ENCODE data around the gene ANK2.

ANK2 gene

DNA sequence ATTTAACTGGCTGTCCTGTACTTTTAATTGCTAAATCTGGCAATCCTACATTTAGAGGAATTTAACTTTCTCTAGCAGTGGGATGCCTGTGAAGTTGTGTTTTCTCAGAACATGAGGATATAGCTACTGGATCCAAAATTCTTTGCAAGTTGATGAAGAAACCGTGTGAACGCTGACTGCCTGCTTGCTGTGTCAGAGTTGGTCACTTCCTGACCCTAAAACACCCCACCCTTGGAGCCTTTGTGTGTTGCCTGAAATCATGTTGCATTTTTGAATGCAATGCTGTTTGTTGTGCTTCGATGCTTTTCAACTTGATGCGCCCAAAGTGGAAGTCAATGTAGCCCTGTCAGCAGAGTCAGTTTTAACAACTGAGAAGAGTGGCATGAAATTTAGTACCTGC is 211.2 kb downstream of the ANK2 start:
- Histone ChIP-seq H3K9me3 (ENCODE audit: control insufficient read depth in 1 of 2, low read length in 2 of 2) (no peaks in the 10 kb centered on the region), H3K4me1 (ENCODE audit: control insufficient read depth in 1 of 2, insufficient read depth in 2 of 2, low read length in 2 of 2) (no peaks in the 10 kb centered on the region), H3K4me3 (ENCODE audit: low read depth in 1 of 2, low read length in 2 of 2) (no peak overlapping the region), H3K9ac (ENCODE audit: low read depth in 1 of 2, low read length in 2 of 2) (no peak overlapping the region), H3K36me3 (ENCODE audit: control insufficient read depth in 1 of 2, insufficient read depth in 2 of 2, low read length in 2 of 2) (no peaks in the 10 kb centered on the region), H3K27ac (ENCODE audit: low read depth, low read length) (no peak overlapping the region), H3K27me3 (ENCODE audit: control insufficient read depth in 1 of 2, insufficient read depth in 2 of 2, low read length in 2 of 2) (no peaks in the 10 kb centered on the region)

- H3K4me1 ChIP-seq (ENCODE audit: control insufficient read depth in 1 of 2, insufficient read depth in 2 of 2, low read length in 2 of 2): no peaks in the 10 kb centered on the region
Observed at GRCh38 chr4:113263274-113263673, 213.8 kb downstream of the ANK2 start.

DNA sequence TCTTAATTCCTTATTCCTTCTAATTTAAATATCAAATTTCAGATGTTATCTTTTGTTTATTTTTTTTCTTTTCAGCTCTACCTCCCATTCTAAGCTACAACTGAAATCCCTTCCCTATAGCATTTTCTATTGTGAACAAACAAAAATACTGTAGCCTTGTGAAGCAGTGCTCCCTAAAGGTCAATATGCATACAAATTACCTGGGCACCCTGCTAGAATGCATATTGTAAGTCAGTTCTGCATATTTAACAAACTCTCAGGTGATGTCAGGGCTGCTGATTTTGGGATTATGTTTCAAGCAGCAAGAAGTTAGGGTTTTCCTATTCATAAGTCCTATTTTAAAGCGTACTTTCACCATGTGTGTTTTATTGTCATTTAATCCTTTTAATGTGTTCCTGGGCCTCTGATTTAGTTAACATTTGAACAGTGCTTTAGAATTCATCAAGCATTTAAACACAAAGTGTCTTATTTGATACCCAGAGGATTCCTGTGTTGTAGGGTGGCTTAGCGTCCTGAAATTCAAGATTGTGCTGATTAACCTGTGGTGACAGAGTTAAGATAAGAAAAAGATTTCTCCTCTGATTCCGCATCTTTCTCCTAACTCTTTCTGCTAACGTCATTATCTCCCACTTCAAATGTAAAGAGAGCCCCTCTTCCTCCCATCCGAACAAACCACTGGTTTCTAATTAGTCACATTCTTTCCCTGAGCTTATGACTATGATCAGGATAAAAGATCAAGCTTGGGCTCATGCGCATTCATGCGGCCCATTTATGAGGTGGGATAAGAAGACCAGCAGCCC is 221.3 kb downstream of the ANK2 start:
- no peak overlapping the region for H3K4me3 ChIP-seq (ENCODE audit: low read depth in 1 of 2, low read length in 2 of 2)
- no peak overlapping the region for H3K9ac ChIP-seq (ENCODE audit: low read depth in 1 of 2, low read length in 2 of 2)
- no peaks in the 10 kb centered on the region for H3K27me3 ChIP-seq (ENCODE audit: control insufficient read depth in 1 of 2, insufficient read depth in 2 of 2, low read length in 2 of 2)
- H3K4me1 ChIP-seq (ENCODE audit: control insufficient read depth in 1 of 2, insufficient read depth in 2 of 2, low read length in 2 of 2): no peaks in the 10 kb centered on the region
- H3K36me3 ChIP-seq (ENCODE audit: control insufficient read depth in 1 of 2, insufficient read depth in 2 of 2, low read length in 2 of 2): no peaks in the 10 kb centered on the region
- no peaks in the 10 kb centered on the region for H3K9me3 ChIP-seq (ENCODE audit: control insufficient read depth in 1 of 2, low read length in 2 of 2)
- H3K27ac ChIP-seq (ENCODE audit: low read depth, low read length): no peak overlapping the region

More at GRCh38 chr4:113263274-113263673, 213.8 kb downstream of the ANK2 start:
- Histone ChIP-seq H3K27ac (ENCODE audit: low read depth, low read length) (no peak overlapping the region), H3K36me3 (ENCODE audit: control insufficient read depth in 1 of 2, insufficient read depth in 2 of 2, low read length in 2 of 2) (no peaks in the 10 kb centered on the region), H3K4me3 (ENCODE audit: low read depth in 1 of 2, low read length in 2 of 2) (no peak overlapping the region), H3K9ac (ENCODE audit: low read depth in 1 of 2, low read length in 2 of 2) (no peak overlapping the region), H3K9me3 (ENCODE audit: control insufficient read depth in 1 of 2, low read length in 2 of 2) (no peaks in the 10 kb centered on the region), H3K27me3 (ENCODE audit: control insufficient read depth in 1 of 2, insufficient read depth in 2 of 2, low read length in 2 of 2) (no peaks in the 10 kb centered on the region)

- Histone ChIP-seq H3K9me3 (ENCODE audit: control insufficient read depth in 1 of 2, low read length in 2 of 2) (no peaks in the 10 kb centered on the region), H3K27me3 (ENCODE audit: control insufficient read depth in 1 of 2, insufficient read depth in 2 of 2, low read length in 2 of 2) (no peaks in the 10 kb centered on the region), H3K4me1 (ENCODE audit: control insufficient read depth in 1 of 2, insufficient read depth in 2 of 2, low read length in 2 of 2) (no peaks in the 10 kb centered on the region), H3K36me3 (ENCODE audit: control insufficient read depth in 1 of 2, insufficient read depth in 2 of 2, low read length in 2 of 2) (no peaks in the 10 kb centered on the region), H3K4me3 (ENCODE audit: low read depth in 1 of 2, low read length in 2 of 2) (no peak overlapping the region), H3K27ac (ENCODE audit: low read depth, low read length) (no peak overlapping the region), H3K9ac (ENCODE audit: low read depth in 1 of 2, low read length in 2 of 2) (no peak overlapping the region)
Observed at GRCh38 chr4:113272523-113272922, 223.1 kb downstream of the ANK2 start.

DNA sequence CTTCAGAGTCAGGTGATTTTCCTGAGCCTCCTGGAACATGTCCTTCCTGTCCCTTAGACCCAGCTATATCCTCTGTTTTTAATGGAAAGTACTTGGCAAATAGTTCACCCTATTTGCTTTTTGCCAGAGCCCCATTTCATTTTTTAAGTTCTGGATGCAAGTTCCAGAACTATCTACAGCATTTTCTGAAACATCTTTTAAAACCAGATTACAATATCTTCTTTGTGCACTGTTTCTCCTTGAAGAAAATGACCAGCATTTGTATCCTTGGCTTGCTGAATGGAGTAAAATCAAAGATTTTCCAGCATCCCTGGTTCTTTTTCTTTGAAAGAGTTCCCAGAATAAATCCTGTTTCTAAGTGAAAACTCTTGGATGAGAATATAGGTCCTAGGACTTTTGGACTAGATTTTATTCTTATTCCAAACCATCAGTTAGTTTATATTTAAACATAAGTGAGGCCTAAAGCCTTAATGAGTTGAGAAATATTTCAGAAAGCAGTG is 224.3 kb downstream of the ANK2 start:
- Histone ChIP-seq H3K4me1 (ENCODE audit: control insufficient read depth in 1 of 2, insufficient read depth in 2 of 2, low read length in 2 of 2) (no peaks in the 10 kb centered on the region), H3K27me3 (ENCODE audit: control insufficient read depth in 1 of 2, insufficient read depth in 2 of 2, low read length in 2 of 2) (no peaks in the 10 kb centered on the region), H3K9ac (ENCODE audit: low read depth in 1 of 2, low read length in 2 of 2) (no peak overlapping the region), H3K9me3 (ENCODE audit: control insufficient read depth in 1 of 2, low read length in 2 of 2) (no peaks in the 10 kb centered on the region), H3K27ac (ENCODE audit: low read depth, low read length) (no peak overlapping the region), H3K4me3 (ENCODE audit: low read depth in 1 of 2, low read length in 2 of 2) (no peak overlapping the region), H3K36me3 (ENCODE audit: control insufficient read depth in 1 of 2, insufficient read depth in 2 of 2, low read length in 2 of 2) (no peaks in the 10 kb centered on the region)

DNA sequence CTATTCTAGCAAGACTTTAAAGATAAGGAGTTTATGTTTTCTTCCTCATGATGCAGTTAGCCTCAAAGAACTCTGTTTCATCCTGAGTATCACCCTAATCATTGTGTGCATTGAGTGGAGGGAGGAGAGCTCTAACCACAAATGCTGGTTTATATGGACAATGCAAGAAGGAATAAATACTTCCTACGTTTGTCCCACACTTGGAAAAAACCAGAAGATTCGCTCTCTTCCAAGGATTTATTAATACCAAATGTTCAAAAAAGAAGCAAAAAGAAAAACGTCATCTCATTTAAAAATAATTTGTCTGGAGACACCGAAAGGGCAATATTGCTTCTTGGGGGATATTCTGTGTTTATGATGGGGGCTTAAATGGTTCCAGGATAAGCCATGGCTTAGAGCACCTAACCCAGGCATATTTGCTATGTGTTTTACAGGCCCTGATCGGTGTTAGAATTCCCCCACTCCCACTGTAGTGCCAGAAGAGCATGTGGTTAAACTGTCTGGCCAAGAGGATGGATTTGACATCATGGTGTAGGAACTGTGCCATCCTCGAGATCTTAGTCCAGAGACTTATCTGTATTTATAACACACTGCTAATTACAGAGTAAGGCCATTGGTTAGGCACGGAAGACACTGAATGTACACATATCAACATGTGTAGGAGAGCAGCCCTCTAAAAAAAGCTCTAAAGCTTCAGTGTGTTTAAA is 227.2 kb downstream of the ANK2 start:
- H3K9me3 ChIP-seq (ENCODE audit: control insufficient read depth in 1 of 2, low read length in 2 of 2): no peaks in the 10 kb centered on the region
- no peaks in the 10 kb centered on the region for H3K27me3 ChIP-seq (ENCODE audit: control insufficient read depth in 1 of 2, insufficient read depth in 2 of 2, low read length in 2 of 2)
- no peaks in the 10 kb centered on the region for H3K4me1 ChIP-seq (ENCODE audit: control insufficient read depth in 1 of 2, insufficient read depth in 2 of 2, low read length in 2 of 2)
- no peak overlapping the region for H3K9ac ChIP-seq (ENCODE audit: low read depth in 1 of 2, low read length in 2 of 2)
- no peaks in the 10 kb centered on the region for H3K36me3 ChIP-seq (ENCODE audit: control insufficient read depth in 1 of 2, insufficient read depth in 2 of 2, low read length in 2 of 2)
- no peak overlapping the region for H3K27ac ChIP-seq (ENCODE audit: low read depth, low read length)
- H3K4me3 ChIP-seq (ENCODE audit: low read depth in 1 of 2, low read length in 2 of 2): no peak overlapping the region

- no peaks in the 10 kb centered on the region for H3K9me3 ChIP-seq (ENCODE audit: control insufficient read depth in 1 of 2, low read length in 2 of 2)
- H3K4me3 ChIP-seq (ENCODE audit: low read depth in 1 of 2, low read length in 2 of 2): no peak overlapping the region
- no peaks in the 10 kb centered on the region for H3K27me3 ChIP-seq (ENCODE audit: control insufficient read depth in 1 of 2, insufficient read depth in 2 of 2, low read length in 2 of 2)
- no peaks in the 10 kb centered on the region for H3K36me3 ChIP-seq (ENCODE audit: control insufficient read depth in 1 of 2, insufficient read depth in 2 of 2, low read length in 2 of 2)
- no peak overlapping the region for H3K9ac ChIP-seq (ENCODE audit: low read depth in 1 of 2, low read length in 2 of 2)
- no peak overlapping the region for H3K27ac ChIP-seq (ENCODE audit: low read depth, low read length)
- H3K4me1 ChIP-seq (ENCODE audit: control insufficient read depth in 1 of 2, insufficient read depth in 2 of 2, low read length in 2 of 2): no peaks in the 10 kb centered on the region
Observed at GRCh38 chr4:113278324-113278934, 229.0 kb downstream of the ANK2 start.

DNA sequence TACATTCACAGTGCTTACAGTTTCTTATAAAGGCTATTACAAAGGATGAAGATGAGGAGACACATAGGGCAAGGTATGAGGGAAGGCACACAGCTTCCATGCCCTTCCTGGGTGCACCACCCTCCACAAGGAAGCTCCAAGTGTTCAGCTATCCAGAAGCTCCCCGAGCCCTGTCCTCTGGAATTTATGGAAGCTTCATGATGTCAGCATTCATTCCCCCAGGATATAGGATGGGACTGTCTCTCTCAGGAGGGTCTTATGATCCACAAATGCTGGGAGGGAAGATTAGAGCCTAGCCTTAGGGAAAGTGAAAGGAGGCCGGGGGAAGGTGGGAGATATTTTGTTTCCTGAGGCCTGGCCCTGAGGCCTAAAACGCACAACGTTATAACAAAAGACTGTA is 236.0 kb downstream of the ANK2 start:
- Histone ChIP-seq H3K4me1 (ENCODE audit: control insufficient read depth in 1 of 2, insufficient read depth in 2 of 2, low read length in 2 of 2) (no peaks in the 10 kb centered on the region), H3K9ac (ENCODE audit: low read depth in 1 of 2, low read length in 2 of 2) (no peak overlapping the region), H3K9me3 (ENCODE audit: control insufficient read depth in 1 of 2, low read length in 2 of 2) (no peaks in the 10 kb centered on the region), H3K4me3 (ENCODE audit: low read depth in 1 of 2, low read length in 2 of 2) (no peak overlapping the region), H3K27ac (ENCODE audit: low read depth, low read length) (no peak overlapping the region), H3K36me3 (ENCODE audit: control insufficient read depth in 1 of 2, insufficient read depth in 2 of 2, low read length in 2 of 2) (no peaks in the 10 kb centered on the region), H3K27me3 (ENCODE audit: control insufficient read depth in 1 of 2, insufficient read depth in 2 of 2, low read length in 2 of 2) (no peaks in the 10 kb centered on the region)

DNA sequence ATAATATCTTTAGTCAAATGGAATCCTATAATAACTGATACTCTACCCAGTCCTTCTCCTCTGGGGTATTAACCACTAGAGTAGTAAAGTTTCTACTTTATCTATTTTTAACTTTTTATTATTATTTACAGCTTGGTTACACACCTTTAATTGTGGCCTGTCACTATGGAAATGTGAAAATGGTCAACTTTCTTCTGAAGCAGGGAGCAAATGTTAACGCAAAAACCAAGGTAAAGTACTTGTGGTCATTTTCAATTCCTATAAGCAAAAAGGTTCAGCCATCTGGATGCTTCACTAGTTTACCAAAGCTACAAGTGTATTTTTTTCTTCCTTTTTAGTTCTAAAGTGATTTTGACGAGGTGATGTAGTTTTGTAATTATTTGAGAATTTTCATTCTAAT is 238.8 kb downstream of the ANK2 start:
- Histone ChIP-seq H3K27ac (ENCODE audit: low read depth, low read length) (no peak overlapping the region), H3K9me3 (ENCODE audit: control insufficient read depth in 1 of 2, low read length in 2 of 2) (no peaks in the 10 kb centered on the region), H3K36me3 (ENCODE audit: control insufficient read depth in 1 of 2, insufficient read depth in 2 of 2, low read length in 2 of 2) (no peaks in the 10 kb centered on the region), H3K4me1 (ENCODE audit: control insufficient read depth in 1 of 2, insufficient read depth in 2 of 2, low read length in 2 of 2) (peaks cover 0 to 3% of the 10 kb centered on the region in 2 donors), H3K4me3 (ENCODE audit: low read depth in 1 of 2, low read length in 2 of 2) (no peak overlapping the region), H3K9ac (ENCODE audit: low read depth in 1 of 2, low read length in 2 of 2) (no peak overlapping the region), H3K27me3 (ENCODE audit: control insufficient read depth in 1 of 2, insufficient read depth in 2 of 2, low read length in 2 of 2) (no peaks in the 10 kb centered on the region)

- Histone ChIP-seq H3K27ac (ENCODE audit: low read depth, low read length) (no peak overlapping the region), H3K27me3 (ENCODE audit: control insufficient read depth in 1 of 2, insufficient read depth in 2 of 2, low read length in 2 of 2) (no peaks in the 10 kb centered on the region), H3K36me3 (ENCODE audit: control insufficient read depth in 1 of 2, insufficient read depth in 2 of 2, low read length in 2 of 2) (no peaks in the 10 kb centered on the region), H3K9me3 (ENCODE audit: control insufficient read depth in 1 of 2, low read length in 2 of 2) (no peaks in the 10 kb centered on the region), H3K4me1 (ENCODE audit: control insufficient read depth in 1 of 2, insufficient read depth in 2 of 2, low read length in 2 of 2) (peaks cover 0 to 3% of the 10 kb centered on the region in 2 donors), H3K9ac (ENCODE audit: low read depth in 1 of 2, low read length in 2 of 2) (no peak overlapping the region), H3K4me3 (ENCODE audit: low read depth in 1 of 2, low read length in 2 of 2) (no peak overlapping the region)
Observed at GRCh38 chr4:113288696-113289095, 239.2 kb downstream of the ANK2 start.

Data from duodenal mucosa (tissue), 2 donors.